HG02938 (cell line): ENCODE results near the gene ZNF423.
"Not testable (repeated sequence)": the region's sequence is repeated elsewhere in the genome, so short reads cannot be mapped to it uniquely, and the experiment has no call there.

Experiments used
- ATAC-seq: cut with Tn5 transposase; IDR thresholded peaks from one replicate; pipeline ENCODE4 v1.9.1; 2021; ENCODE audit warnings: mild to moderate bottlenecking, moderate library complexity; ENCODE audit not compliant: unreplicated experiment

Gene ZNF423

GRCh38 chr16:49700251-49701064, 155.5 kb downstream of the ZNF423 start:
- ATAC-seq, result no peak

- ATAC-seq, result no peak
These were observed 156.1 kb downstream of the ZNF423 start for GRCh38 chr16:49699841-49700175.

DNA sequence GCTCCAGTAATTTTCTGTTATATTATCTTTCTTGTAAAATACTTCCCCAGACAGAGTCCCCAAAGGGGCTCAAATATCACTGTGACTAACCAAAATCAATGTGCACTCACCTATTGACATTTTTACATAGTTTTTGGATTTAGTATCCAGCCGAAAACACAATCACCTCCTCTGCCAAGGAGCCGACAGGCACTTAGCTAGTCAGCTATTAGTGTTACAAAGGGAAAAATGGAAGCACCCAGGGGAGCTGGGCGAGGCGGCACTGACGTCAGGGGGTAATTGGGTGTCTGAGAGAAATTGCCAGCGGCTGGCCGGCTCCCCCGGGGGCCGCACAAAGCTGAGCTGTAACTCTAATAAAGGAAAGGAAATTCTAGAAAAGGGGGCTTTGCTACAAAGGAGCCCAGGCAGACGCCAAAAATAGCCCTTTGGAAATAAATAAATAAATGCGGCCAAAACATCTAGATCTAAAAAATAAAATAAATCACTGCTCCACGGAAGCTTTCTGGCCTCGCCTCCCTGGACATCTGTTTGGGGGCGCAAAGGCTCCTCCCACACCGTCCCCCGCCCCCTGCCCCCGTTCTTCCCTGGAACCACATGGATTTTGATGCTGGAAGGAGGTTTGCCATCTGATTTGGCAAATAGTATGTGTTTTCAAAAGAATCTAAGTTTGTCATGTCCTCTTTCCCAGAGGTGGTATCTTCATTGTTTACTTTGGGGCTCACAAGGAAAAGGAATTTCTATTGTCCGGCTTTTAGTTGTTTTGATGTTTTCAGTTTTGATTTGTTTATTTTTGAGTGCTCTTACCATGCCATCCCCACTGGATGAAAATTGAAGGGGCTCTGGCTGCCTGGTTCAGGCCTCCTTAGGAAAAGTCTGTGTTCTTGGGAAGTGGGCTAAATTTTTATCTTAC, 156.7 kb downstream of the ZNF423 start:
- ATAC-seq, result no peak

DNA sequence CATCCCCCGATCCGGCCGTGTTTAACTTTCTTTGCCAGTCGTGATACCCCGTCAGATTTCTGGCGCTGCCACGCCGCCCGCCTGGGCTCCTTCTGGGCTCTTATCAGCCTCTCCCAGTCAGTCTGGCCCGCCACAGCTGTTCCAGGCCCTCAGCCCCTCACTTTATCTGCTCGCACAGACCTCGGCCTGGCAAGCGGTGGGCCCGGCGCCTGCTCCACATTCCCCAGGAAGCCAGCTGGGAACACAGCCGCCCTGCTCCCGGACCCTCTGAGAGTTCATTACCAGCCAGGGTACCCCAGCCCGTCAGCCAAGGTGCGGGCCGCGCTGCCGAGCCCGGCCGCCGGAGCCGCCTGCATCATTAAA, 157.5 kb downstream of the ZNF423 start:
- no peak for ATAC-seq

DNA sequence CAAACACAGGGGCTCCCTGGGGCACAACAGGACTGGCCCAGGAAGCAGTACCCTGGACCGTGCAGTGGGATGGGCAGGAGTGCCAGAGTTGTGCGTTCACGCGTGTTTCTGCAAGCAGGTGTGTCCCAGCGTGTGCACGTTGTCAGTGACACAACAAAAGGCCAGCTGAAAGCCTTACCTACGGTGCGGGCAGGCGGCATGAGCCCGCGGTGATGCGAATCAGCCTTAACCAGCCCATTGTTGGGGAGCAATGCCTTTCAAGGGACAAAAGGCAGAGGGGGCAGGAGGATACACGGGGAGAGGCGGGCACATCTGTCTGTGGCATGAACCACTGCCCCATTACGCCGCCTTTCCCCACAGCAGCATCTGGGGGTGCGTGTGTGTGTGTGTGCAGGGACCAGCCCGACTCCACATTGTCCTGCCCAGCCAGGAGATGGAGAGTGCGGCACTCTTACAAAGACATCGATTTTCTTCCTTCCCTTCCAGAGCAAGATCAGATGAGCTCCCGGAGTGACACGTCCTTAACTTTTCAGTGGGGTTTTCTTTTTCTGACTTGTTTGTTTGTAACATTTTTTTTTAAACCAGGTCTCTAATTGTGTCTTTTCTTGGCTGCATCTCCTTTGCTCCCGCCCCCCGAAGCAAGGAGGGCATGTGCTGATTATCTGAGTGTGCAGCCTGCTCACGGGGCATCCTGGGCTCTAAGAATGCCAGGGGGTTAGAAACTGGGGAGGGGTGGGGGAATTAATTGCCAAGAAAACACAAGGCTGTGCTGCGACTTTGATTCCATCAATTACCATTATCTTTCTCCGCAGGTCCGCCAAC, 158.1 kb downstream of the ZNF423 start:
- no peak for ATAC-seq

GRCh38 chr16:49696414-49697101, 159.4 kb downstream of the ZNF423 start:
- ATAC-seq, result no peak

DNA sequence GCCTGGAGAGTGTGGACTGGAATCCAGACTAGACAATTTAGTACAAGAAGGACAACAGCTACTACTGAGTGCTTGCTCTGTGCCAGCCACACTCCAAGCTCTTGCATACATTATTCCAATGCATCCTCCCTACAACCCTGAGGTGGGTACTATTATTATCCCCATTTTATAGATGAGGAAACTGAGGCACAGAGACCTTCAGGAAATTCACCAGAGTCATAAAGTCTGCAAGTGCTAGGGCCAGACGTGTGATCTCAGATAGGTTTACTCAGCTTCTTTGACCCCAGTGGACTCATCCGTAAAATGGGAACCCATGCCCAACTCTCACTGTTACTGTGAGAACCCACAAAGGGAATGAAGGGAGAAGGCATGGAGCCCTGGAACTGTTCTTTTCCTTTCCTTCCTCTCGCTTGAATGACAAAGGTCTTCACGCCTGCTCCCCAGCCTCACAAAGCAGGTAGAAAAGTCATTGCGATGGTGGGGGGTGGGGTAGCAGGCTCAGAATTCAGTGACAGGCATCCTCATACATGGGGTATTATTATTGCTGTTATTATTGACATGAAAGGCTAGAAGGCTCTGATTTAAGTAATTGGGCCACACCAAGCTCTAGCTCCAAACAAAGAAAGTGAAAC, 160.0 kb downstream of the ZNF423 start:
- no peak for ATAC-seq

DNA sequence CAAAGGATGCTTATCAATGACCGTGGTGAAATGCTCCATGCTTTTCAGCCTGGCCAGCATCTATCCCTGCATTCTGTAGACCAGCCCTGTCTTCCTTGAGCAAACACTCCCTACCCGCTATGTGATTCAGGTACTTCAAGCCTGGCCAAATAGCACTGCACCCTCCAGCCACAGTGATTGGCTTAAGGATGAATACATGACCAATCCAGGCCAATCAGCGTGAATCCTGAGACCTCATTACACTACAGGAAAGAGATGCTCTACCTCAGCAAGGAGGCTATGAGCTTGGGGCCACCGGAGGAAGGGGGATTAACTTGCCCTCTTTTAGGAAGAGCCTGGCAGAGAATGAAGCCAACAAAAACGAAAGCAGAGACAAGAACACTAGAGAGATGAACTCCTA, 162.5 kb downstream of the ZNF423 start:
- ATAC-seq, result no peak

DNA sequence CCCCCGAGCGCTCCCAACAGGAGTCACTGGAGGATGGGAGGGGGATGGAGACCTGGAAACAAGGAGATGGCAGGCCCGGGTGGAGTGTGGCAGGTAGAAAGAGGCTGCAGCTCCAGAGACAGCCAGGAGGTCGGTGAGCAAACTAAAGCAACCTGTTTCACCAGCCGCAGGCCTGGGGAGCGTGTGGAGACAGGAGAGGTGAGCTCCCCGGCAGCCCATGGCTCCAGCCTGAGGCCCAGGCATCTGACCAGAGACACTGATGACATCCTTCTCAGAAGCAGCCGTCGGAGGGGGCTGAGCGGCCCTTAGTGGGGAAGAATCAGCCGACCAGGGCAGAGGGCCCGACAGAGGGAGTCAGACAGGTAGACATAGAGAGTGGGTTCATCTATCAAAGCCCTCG, 165.1 kb downstream of the ZNF423 start:
- no peak for ATAC-seq

- no peak for ATAC-seq
These were observed 167.7 kb downstream of the ZNF423 start for GRCh38 chr16:49688036-49688697.

GRCh38 chr16:49687476-49688002, 168.4 kb downstream of the ZNF423 start:
- no peak for ATAC-seq

DNA sequence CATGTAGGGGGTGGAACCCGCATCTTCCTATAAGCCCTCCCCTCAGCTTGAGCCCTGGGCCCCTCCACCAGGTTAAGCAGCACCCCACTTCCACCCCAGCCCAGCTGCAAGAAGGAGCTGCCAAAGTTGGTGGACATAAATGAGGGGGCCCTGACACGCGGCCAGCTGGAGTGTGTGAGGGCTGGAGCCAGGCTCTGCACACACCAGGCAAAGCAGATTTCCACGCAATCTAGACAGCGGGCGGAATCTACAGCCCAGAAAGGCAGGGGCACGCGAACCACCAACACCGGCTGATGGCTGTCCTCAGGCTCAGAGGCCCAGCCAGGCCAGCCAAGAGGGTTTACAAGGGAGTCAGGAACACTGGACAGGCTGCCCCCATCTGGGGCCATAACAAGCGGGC, 171.2 kb downstream of the ZNF423 start:
- no peak for ATAC-seq

DNA sequence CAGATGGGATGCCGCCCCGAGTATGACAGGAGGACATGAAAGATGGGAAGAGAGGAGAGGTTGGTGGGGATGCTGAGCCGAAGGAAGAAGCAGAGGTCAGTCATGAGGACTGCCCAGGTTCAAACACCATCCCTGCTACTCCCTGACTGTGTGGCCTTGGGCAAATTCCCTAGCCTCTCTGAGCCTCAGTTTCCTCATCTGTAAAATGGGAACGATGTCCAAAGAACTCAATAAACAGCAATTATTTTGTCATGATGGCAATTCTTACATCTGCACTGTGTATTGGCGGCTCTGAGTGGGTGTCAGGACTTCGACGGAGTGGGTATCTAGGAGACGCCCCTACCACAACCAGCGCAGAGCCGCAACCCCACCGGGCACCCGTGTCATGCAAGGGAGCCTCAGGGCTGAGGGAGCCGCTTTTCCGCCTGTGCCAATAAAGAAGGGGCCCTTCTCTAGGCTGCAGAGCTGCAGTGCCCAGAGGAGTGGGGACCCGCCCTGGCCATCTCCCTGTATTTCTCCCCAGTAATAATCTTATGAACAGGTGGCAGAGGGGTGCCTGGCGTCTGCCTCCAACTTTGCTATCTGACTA, 173.2 kb downstream of the ZNF423 start:
- ATAC-seq, result no peak

GRCh38 chr16:49681217-49681883, 174.6 kb downstream of the ZNF423 start:
- ATAC-seq, result no peak

DNA sequence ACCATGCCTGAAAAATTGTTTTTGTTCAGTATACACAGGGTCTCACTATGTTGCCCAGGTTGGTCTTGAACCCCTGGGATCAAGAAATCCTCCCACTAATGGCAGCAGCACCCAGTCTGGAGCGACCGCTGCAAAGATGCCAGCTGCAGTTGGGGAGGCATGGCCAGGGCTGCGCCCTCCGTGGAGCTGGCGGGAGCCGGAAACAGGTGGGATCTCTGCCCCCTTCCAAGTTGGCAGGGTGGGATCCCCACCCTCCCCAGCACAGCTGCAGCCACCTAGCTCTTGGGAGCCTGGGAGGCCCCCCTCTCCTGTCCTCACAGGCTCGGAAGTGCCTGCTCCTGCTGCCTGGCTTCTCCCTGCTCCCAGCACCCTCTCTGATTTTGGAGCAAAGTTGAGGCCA, 176.8 kb downstream of the ZNF423 start:
- no peak for ATAC-seq

DNA sequence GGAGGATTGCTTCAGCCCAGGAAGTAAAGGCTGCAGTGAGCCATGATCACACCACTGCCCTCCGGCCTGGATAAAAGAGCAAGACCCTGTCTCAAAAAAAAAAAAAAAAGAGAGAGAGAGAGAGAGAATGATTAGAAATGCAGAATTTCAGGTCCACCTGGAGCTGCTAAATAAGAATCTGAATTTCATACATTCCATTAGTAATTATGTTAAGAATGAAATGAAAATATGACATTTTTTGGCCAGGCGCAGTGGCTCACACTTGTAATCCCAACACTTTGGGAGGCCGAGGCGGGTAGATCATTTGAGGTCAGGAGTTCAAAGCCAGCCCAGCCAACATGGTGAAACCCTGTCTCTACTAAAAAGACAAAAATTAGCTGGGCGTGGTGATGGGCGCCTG, 178.3 kb downstream of the ZNF423 start:
- not testable (repeated sequence) for ATAC-seq

DNA sequence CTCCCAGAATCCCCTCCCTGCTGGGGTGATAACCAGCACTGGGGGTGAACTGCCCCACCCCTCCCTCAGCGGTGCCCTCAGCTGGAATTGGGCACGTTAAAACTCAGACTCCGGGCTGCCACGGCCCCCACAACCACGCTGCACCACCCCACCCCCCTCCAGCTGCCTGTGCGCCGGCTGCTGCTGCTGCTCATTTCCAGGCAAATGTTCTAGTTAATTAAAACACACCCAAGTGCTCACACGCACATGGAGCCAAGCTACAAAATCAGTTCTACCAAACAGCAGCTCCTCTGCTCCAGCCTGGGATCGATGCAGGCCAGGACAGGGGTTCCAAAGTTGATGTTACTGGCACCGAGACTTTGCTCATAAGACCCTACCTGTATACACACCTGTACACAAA, 180.5 kb downstream of the ZNF423 start:
- no peak for ATAC-seq

- ATAC-seq, result no peak
These were observed 180.9 kb downstream of the ZNF423 start for GRCh38 chr16:49674990-49675389.
